RWPE2 (cell line): ENCODE results near the gene CCDC33.

Source experiments
- ATAC-seq: fragments of 200-7000 bp; cut with Tn5 transposase; 3 replicates; pipeline ENCODE4 v1.9.1; 2021; ENCODE audit warnings: low read depth
- DNase-seq: peaks from one replicate; pipeline ENCODE4 v3.0.0-alpha.2; 2020; ENCODE audit warnings: low spot score
- H3K27ac ChIP-seq: fragments of 450-650 bp; 2 replicates; pipeline ENCODE4 v1.5.1; 2017; ENCODE audit warnings: mild to moderate bottlenecking; ENCODE audit not compliant: poor library complexity, severe bottlenecking
- H3K27me3 ChIP-seq: fragments of 250-450 bp; sonication (Bioruptor Pico); 2 replicates; pipeline ENCODE4 v1.5.1; 2021; ENCODE audit warnings: mild to moderate bottlenecking, moderate library complexity; ENCODE audit not compliant: insufficient read depth, poor library complexity, severe bottlenecking
- H3K36me3 ChIP-seq: fragments of 250-450 bp; sonication (Bioruptor Pico); 2 replicates; pipeline ENCODE4 v1.5.1; 2020; ENCODE audit warnings: low read depth, mild to moderate bottlenecking, moderate library complexity
- H3K4me1 ChIP-seq: fragments of 250-450 bp; sonication (Bioruptor Pico); 2 replicates; pipeline ENCODE4 v1.5.1; 2021; ENCODE audit warnings: mild to moderate bottlenecking, moderate library complexity; ENCODE audit not compliant: insufficient read depth, poor library complexity, severe bottlenecking
- H3K4me3 ChIP-seq: fragments of 250-450 bp; sonication (Bioruptor Pico); 2 replicates; pipeline ENCODE4 v1.5.1; 2021; ENCODE audit warnings: mild to moderate bottlenecking, moderate library complexity; ENCODE audit not compliant: severe bottlenecking
- H3K9me3 ChIP-seq: fragments of 250-450 bp; sonication (Bioruptor Pico); 2 replicates; pipeline ENCODE4 v1.5.1; 2021; ENCODE audit warnings: mild to moderate bottlenecking, moderate library complexity; ENCODE audit not compliant: severe bottlenecking
- CTCF ChIP-seq: fragments of 450-650 bp; IDR thresholded peaks from one replicate; pipeline ENCODE4 v1.5.1; 2017; ENCODE audit warnings: mild to moderate bottlenecking, moderate library complexity; ENCODE audit not compliant: poor library complexity, severe bottlenecking

Gene CCDC33

DNA sequence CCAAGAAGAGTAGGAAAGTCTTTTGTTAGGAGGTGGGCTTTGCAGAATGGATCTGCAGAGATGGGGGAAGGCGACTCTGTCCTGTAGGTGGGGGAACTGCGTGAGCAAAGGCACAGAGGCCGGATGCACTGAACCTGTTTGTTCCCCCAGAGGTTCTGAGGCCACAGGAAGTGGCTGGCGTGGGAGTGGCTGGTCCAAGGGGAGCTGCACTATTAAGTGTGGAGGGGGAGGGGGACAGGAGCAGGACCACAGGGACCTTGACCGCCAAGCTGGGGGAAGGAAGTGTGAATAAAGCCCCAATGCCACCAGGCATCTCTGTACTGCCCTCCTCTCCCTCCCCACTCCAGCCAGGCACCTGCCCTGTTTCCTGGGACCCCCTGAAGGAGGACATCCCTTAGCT lies 79.5 kb downstream of the CCDC33 start:
- no peak for TF ChIP-seq CTCF
- Histone ChIP-seq H3K27me3 (no peaks in the 10 kb centered on the region), H3K4me1 (no peaks in the 10 kb centered on the region), H3K27ac (no peak overlapping the region), H3K36me3 (no peaks in the 10 kb centered on the region), H3K4me3 (no peak overlapping the region), H3K9me3 (no peaks in the 10 kb centered on the region)
- ATAC-seq = no peak
- no peak for DNase-seq

- Histone ChIP-seq H3K27me3 (no peaks in the 10 kb centered on the region), H3K4me3 (no peak overlapping the region), H3K27ac (no peak overlapping the region), H3K9me3 (no peaks in the 10 kb centered on the region), H3K36me3 (no peaks in the 10 kb centered on the region), H3K4me1 (no peaks in the 10 kb centered on the region)
- ATAC-seq (no peak), DNase-seq (no peak)
- TF ChIP-seq CTCF = no peak
Measured at GRCh38 chr15:74316141-74316540, 80.0 kb downstream of the CCDC33 start.

DNA sequence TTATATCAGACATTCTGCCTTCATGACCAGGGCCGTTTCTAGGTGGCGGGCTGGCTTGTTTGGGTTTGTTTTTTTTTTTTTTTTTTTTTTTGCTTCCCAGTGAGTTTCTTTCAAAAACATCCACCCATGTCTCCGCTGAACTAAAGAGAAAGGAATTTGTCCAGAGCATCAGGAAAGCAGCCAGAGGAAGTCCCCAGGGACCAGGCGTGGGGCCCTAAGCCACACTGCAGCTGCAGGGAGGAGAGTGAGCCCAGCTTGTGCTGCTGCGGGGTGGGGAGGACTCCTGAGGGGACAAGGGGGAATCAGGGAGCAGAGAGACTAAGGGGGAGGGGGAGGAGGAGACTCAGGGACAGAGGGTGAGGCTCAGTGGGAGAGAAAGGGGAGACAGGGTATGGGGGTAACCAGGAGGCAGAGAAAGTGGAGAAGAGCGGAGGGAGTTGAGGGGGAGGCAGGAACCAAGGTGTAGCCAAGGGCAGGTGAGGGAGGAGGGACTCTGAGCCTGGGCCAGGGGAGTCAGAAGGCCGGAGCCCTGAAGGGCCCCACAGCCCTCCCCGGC lies 81.8 kb downstream of the CCDC33 start:
- H3K4me1 ChIP-seq = no peaks in the 10 kb centered on the region
- H3K27me3 ChIP-seq = no peaks in the 10 kb centered on the region
- DNase-seq = no peak
- TF ChIP-seq CTCF = no peak
- no peaks in the 10 kb centered on the region for H3K36me3 ChIP-seq
- no peak for ATAC-seq
- H3K27ac ChIP-seq = no peak overlapping the region
- H3K9me3 ChIP-seq = no peaks in the 10 kb centered on the region
- H3K4me3 ChIP-seq = no peak overlapping the region

GRCh38 chr15:74318376-74319137 lies 82.4 kb downstream of the CCDC33 start:
- H3K4me3 ChIP-seq = no peak overlapping the region
- ATAC-seq (no peak), DNase-seq (no peak)
- no peaks in the 10 kb centered on the region for H3K4me1 ChIP-seq
- H3K36me3 ChIP-seq = no peaks in the 10 kb centered on the region
- H3K9me3 ChIP-seq = no peaks in the 10 kb centered on the region
- no peak for TF ChIP-seq CTCF
- no peaks in the 10 kb centered on the region for H3K27me3 ChIP-seq
- no peak overlapping the region for H3K27ac ChIP-seq

DNA sequence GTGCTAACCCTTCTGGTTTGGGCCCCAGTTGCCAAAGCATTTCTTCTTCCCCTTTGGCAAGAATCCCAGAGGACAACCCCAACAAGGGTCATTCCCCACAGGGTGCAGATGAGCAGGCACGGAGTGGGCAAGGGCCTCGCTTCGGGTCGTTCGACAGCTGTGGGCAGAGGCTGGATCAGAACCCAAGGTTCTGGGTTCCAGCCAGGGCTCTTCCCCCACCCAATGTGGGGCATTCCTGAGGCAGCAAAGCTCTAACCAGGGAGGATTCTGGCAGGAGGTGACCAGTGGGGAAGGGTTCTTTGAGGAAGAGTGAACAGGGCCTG lies 83.0 kb downstream of the CCDC33 start:
- DNase-seq = no peak
- H3K27me3 ChIP-seq = no peaks in the 10 kb centered on the region
- no peaks in the 10 kb centered on the region for H3K9me3 ChIP-seq
- H3K36me3 ChIP-seq = no peaks in the 10 kb centered on the region
- TF ChIP-seq CTCF = no peak
- no peak for ATAC-seq
- H3K27ac ChIP-seq = no peak overlapping the region
- H3K4me3 ChIP-seq = no peak overlapping the region
- H3K4me1 ChIP-seq = no peaks in the 10 kb centered on the region
